ENCODE results near the gene SUN3. TPM values are rescaled to one million over a fixed set of nuclear protein-coding genes. Genes with fewer than 3 reads are reported as not detected.

Gene SUN3
- total RNA-seq, 2 experiments from 2014 or later, result 0.95 TPM; not detected in 1

- Mint-ChIP-seq H3K27me3 (peaks cover 10% of the 10 kb centered on the region), H3K4me3 (no peak overlapping the region), H3K27ac (no peak overlapping the region), H3K9me3 (peaks cover 14% of the 10 kb centered on the region), H3K36me3 (ENCODE audit: low read depth) (no peaks in the 10 kb centered on the region), H3K4me1 (ENCODE audit: low read depth) (no peaks in the 10 kb centered on the region)
- ChIA-PET CTCF (interaction anchor here (0.9 kb wide), 1 partner anchor 9 kb away, joined by 3 read pairs; no protein-coding TSS in a partner anchor), POLR2A (no interaction called here)
- ATAC-seq (no peak), DNase-seq (no peak)
- TF ChIP-seq CTCF (IDR thresholded peaks at IDR 0.05), result no peak
- intact Hi-C loops (cut with micrococcal nuclease), result no loop called here
Measured at GRCh38 chr7:48017674-48018073, 11.2 kb downstream of the SUN3 start.

GRCh38 chr7:48016641-48017040, 12.3 kb downstream of the SUN3 start:
- TF ChIP-seq CTCF (IDR thresholded peaks at IDR 0.05), result no peak
- intact Hi-C loops (cut with micrococcal nuclease), result no loop called here
- H3K4me3 Mint-ChIP-seq, result no peak overlapping the region
- ChIA-PET POLR2A (no interaction called here), CTCF (interaction anchor here (1.5 kb wide), 1 partner anchor 85 kb away, joined by 5 read pairs; no protein-coding TSS in a partner anchor)
- H3K4me1 Mint-ChIP-seq (ENCODE audit: low read depth), result no peaks in the 10 kb centered on the region
- no peak overlapping the region for H3K27ac Mint-ChIP-seq
- H3K9me3 Mint-ChIP-seq, result peaks cover 10% of the 10 kb centered on the region
- no peak for ATAC-seq
- no peaks in the 10 kb centered on the region for H3K36me3 Mint-ChIP-seq (ENCODE audit: low read depth)
- H3K27me3 Mint-ChIP-seq, result peaks cover 10% of the 10 kb centered on the region
- no peak for DNase-seq

GRCh38 chr7:48011951-48012350, 17.0 kb downstream of the SUN3 start:
- H3K27me3 Mint-ChIP-seq, result peaks cover 4% of the 10 kb centered on the region
- POLR2A ChIA-PET, result no interaction called here
- H3K27ac Mint-ChIP-seq, result no peak overlapping the region
- CTCF ChIA-PET, result no interaction called here
- intact Hi-C loops (cut with micrococcal nuclease), result no loop called here
- H3K36me3 Mint-ChIP-seq (ENCODE audit: low read depth), result no peaks in the 10 kb centered on the region
- no peak for TF ChIP-seq CTCF (IDR thresholded peaks at IDR 0.05)
- ATAC-seq, result no peak
- no peak overlapping the region for H3K4me3 Mint-ChIP-seq
- H3K4me1 Mint-ChIP-seq (ENCODE audit: low read depth), result no peaks in the 10 kb centered on the region
- no peaks in the 10 kb centered on the region for H3K9me3 Mint-ChIP-seq
- no peak for DNase-seq

- TF ChIP-seq CTCF (IDR thresholded peaks at IDR 0.05), result no peak
- intact Hi-C loops (cut with micrococcal nuclease), result no loop called here
- Mint-ChIP-seq H3K27me3 (peaks cover 4% of the 10 kb centered on the region), H3K36me3 (ENCODE audit: low read depth) (no peaks in the 10 kb centered on the region), H3K4me3 (no peak overlapping the region), H3K27ac (no peak overlapping the region), H3K9me3 (no peaks in the 10 kb centered on the region), H3K4me1 (ENCODE audit: low read depth) (no peaks in the 10 kb centered on the region)
- CTCF ChIA-PET, result interaction anchor here (1.1 kb wide), 1 partner anchor 29 kb away, joined by 3 read pairs; no protein-coding TSS in a partner anchor
- ATAC-seq (no peak), DNase-seq (no peak)
- POLR2A ChIA-PET, result no interaction called here
Measured at GRCh38 chr7:48011323-48011722, 17.6 kb downstream of the SUN3 start.

- H3K27me3 Mint-ChIP-seq, result peaks cover 2% of the 10 kb centered on the region
- intact Hi-C loops (cut with micrococcal nuclease), result no loop called here
- POLR2A ChIA-PET, result no interaction called here
- no peak for ATAC-seq
- no peak for DNase-seq
- no peaks in the 10 kb centered on the region for H3K9me3 Mint-ChIP-seq
- H3K4me3 Mint-ChIP-seq, result no peak overlapping the region
- no peaks in the 10 kb centered on the region for H3K36me3 Mint-ChIP-seq (ENCODE audit: low read depth)
- no peak for TF ChIP-seq CTCF (IDR thresholded peaks at IDR 0.05)
- CTCF ChIA-PET, result interaction anchor here (1.1 kb wide), 1 partner anchor 27 kb away, joined by 3 read pairs; no protein-coding TSS in a partner anchor
- no peak overlapping the region for H3K27ac Mint-ChIP-seq
- H3K4me1 Mint-ChIP-seq (ENCODE audit: low read depth), result no peaks in the 10 kb centered on the region
Measured at GRCh38 chr7:48009954-48010353, 19.0 kb downstream of the SUN3 start.

Measured in activated CD8-positive, alpha-beta T cell treated with anti-CD3 and anti-CD28 coated beads for 36 hours (primary cell).